GM21717 (cell line): ENCODE results near the gene NAGPA.

Experiments used
- ATAC-seq: cut with Tn5 transposase; IDR thresholded peaks from one replicate; pipeline ENCODE4 v1.9.1; 2021; ENCODE audit warnings: mild to moderate bottlenecking, moderate library complexity; ENCODE audit not compliant: unreplicated experiment

The NAGPA gene

DNA sequence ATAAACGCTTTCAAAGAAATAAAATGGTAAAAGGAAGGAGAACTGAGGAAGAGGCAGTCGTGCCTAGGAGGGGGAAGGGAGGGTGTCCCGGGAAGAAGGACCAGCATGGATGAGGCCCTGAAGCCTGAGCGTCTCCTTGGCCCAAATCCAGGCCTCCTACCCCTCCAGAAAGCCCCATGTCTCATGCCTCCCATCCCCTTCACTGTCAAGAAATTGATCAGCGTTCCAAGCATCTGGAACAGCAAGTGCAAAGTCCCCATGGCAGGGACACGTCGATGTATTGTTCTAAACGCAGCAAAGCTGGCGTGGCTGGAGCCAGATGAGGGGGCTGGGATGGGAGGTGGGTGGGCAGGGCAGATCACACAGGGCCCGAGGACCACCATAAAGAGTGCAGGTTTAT is 53.0 kb downstream of the NAGPA start:
- ATAC-seq = no peak

DNA sequence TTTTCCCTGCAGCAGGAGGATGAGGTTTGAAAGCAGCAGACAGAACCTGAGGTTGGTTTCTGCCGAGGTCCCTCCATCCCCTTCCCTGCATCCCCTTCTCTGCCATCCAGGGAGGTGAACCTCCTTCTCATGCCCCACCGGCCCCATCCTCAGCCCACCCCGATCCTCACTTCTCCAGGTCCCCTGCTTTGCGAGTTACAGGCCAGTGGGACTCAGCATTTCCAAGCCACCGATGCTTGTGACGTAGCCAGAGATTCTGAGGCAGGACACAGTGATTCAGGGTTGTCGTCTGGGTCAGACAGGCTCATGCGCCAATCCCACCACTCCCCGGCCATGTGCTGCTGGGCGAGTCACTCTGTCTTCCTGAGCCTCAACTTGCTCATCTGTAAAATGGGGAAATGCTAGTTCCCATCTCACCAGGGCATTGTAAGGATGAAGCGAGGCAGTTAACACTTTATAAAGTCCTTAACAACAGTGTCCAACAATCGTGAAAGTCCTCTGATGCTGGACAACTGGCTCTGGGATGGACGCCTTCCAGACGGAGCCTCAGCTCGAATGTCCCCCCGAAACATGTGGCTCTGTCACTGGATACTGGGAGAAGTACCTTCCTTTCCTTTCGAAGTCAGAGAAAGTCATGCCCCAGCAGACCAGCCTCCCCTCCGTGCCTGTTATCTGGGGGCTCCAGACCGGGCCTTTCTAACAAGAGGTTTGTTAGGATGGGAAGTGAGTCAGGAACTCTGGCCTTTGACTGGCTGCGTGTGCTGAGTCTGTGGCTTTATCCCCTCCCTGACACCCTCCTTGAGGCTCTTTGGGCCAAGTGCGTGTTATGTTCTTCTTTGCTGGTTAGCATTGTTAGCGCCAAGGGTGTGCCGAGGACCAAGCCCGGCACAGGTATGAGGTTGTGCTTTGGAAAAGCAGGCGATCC is 53.7 kb downstream of the NAGPA start:
- ATAC-seq = no peak

DNA sequence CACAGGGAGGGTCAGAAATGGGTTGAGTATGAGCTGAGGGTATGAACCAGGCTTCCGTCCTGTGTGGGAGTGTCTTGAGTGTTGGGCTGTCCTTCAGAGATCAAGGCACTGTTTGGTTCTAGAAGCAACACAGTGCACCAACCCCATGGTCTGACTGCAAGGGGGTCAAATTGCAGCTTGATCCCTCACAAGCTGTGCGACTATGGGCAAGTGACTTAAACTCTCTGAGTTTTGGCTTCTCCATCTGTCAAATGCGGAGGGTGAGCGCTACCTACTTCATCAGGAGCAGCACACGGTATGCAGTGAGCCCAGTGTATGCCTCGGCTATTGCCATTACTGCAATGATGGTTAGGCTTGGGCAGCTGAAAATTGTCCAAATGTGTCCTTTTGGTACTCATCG is 54.6 kb downstream of the NAGPA start:
- ATAC-seq = no peak

DNA sequence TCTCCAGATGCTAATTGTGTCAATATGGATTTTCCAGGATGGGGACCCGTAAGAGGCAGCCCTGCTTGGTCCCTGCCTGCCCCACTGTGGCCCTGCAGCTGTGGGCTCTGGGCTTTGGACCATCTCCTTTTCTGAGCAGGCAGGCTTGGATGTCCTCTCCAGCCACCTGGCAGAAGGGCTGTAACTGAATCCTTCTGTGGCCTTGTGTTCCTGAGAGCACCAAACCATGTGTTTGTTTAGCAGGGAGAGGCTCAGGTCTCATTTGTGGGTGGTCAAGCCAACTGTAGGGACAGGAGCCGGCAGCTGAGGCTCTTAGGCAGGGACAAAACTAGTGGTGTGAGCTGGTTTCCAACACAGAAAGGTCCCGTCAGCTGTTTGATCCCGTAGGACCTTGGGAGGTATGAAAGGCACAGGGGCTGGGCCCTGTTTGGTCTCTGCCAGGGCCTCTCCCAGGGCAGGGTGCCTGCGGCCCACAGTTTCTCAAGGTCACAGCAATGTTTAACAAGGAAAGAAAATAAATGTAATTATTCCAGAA is 57.1 kb downstream of the NAGPA start:
- no peak for ATAC-seq

DNA sequence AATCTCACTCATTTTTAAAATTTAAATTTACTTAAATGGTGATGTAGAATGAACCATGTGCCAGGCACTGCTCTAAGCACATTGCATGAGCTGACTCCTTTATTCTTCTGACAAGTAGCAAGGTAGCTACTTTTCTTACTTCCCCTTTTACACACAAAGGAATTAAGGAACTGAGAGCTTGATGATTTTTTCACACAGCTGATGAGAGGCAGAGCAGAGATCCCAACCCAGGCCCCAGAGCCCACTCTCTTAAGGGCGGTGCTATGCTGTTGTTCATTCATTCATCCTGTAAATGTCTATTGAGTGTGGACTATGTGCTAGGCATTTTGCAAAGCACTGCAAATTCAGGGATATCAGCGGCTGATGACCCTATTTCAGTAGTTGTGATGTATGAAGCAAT is 57.7 kb downstream of the NAGPA start:
- peak; percentile 86 for ATAC-seq
